Colonic mucosa (tissue), 4 donors: Measurements from ENCODE around the gene SYNJ2. TPM values are rescaled to one million over a fixed set of nuclear protein-coding genes. Genes with fewer than 3 reads are reported as not detected.

Experiments
- DNase-seq: peaks from one replicate; pipeline ENCODE4 v3.0.0-alpha.2; 2020
- H3K27ac ChIP-seq: fragments of 200-600 bp; one replicate; pipeline ENCODE4 v1.8.0; 2021
- H3K27me3 ChIP-seq: fragments of 200-600 bp; one replicate; pipeline ENCODE4 v1.8.0; 2021
- H3K36me3 ChIP-seq: fragments of 200-600 bp; one replicate; pipeline ENCODE4 v1.8.0; 2021
- H3K4me1 ChIP-seq: fragments of 200-600 bp; one replicate; pipeline ENCODE4 v1.8.0; 2021; ENCODE audit warnings: mild to moderate bottlenecking
- H3K4me3 ChIP-seq: fragments of 200-600 bp; one replicate; pipeline ENCODE4 v1.8.0; 2021
- H3K9ac ChIP-seq, 2 donors: one replicate each; pipeline ENCODE4 v1.7.0; 2013; ENCODE audit warnings: control low read depth in 2 of 2, low read depth in 2 of 2, low read length in 2 of 2
- H3K9me3 ChIP-seq: fragments of 200-600 bp; one replicate; pipeline ENCODE4 v1.8.0; 2021
- intact Hi-C: fragments of 100-400 bp; cut with DNase I; formaldehyde crosslinking; loops from one replicate; pipeline ENCODE4 v1.14.1; 2022
- total RNA-seq, 2 donors: library from RNA; stranded (reverse); fragmentation: NEBNext Ultra II Directional in 1 of 2; extraction: Animal tissue kit (Norgen Biotek cat#: 25700) in 1 of 2; gene quantifications; one replicate each; pipeline ENCODE4 v1.2.1, GENCODE V29; 2021
- TF ChIP-seq, protein P1 (sequence below): fragments of 200-600 bp; IDR thresholded peaks from one replicate; pipeline ENCODE4 v1.8.0; 2022; ENCODE audit warnings: antibody characterized with exemption, mild to moderate bottlenecking
- donor health status: healthy.
- donor health status: DM: no; HTN: no; CAD: no.
- donor health status: DM: no; HTN: no; CAD: no.

SYNJ2 gene
- total RNA-seq, 2 donors from 2014 or later: 46.0 to 53.5 TPM

- no peak for DNase-seq
- TF ChIP-seq, protein P1, sequence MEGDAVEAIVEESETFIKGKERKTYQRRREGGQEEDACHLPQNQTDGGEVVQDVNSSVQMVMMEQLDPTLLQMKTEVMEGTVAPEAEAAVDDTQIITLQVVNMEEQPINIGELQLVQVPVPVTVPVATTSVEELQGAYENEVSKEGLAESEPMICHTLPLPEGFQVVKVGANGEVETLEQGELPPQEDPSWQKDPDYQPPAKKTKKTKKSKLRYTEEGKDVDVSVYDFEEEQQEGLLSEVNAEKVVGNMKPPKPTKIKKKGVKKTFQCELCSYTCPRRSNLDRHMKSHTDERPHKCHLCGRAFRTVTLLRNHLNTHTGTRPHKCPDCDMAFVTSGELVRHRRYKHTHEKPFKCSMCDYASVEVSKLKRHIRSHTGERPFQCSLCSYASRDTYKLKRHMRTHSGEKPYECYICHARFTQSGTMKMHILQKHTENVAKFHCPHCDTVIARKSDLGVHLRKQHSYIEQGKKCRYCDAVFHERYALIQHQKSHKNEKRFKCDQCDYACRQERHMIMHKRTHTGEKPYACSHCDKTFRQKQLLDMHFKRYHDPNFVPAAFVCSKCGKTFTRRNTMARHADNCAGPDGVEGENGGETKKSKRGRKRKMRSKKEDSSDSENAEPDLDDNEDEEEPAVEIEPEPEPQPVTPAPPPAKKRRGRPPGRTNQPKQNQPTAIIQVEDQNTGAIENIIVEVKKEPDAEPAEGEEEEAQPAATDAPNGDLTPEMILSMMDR: no peak
- no peaks in the 10 kb centered on the region for H3K9me3 ChIP-seq
- peaks cover 5% of the 10 kb centered on the region for H3K36me3 ChIP-seq
- no peak overlapping the region for H3K27ac ChIP-seq
- intact Hi-C loops: no loop called here
- H3K4me1 ChIP-seq: no peaks in the 10 kb centered on the region
- no peaks in the 10 kb centered on the region for H3K27me3 ChIP-seq
- H3K9ac ChIP-seq: no peak overlapping the region
- no peak overlapping the region for H3K4me3 ChIP-seq
These were observed 111.1 kb downstream of the SYNJ2 start for GRCh38 chr6:158092806-158093205.

DNA sequence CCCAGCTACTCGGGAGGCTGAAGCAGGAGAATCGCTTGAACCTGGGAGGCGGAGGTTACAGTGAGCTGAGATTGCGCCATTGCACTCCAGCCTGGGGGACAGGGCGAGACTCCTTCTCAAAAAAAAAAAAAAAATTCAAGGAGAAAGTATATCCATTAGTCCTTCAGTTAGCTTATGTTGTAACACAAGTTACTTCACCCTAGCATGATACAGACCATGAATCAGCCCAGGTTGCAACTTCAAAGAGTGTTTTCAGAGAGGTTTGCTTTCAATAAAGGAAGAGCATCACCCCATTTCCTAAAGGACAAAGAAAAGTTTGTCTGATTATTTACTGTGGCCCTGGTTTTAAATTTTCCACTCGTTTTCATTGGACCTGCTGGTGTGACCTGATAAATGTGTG is 113.4 kb downstream of the SYNJ2 start:
- H3K4me1 ChIP-seq: no peaks in the 10 kb centered on the region
- no peak overlapping the region for H3K4me3 ChIP-seq
- DNase-seq: no peak
- intact Hi-C loops: no loop called here
- no peaks in the 10 kb centered on the region for H3K27me3 ChIP-seq
- H3K36me3 ChIP-seq: no peaks in the 10 kb centered on the region
- no peaks in the 10 kb centered on the region for H3K9me3 ChIP-seq
- no peak overlapping the region for H3K9ac ChIP-seq
- H3K27ac ChIP-seq: no peak overlapping the region
- TF ChIP-seq, protein P1: no peak

DNA sequence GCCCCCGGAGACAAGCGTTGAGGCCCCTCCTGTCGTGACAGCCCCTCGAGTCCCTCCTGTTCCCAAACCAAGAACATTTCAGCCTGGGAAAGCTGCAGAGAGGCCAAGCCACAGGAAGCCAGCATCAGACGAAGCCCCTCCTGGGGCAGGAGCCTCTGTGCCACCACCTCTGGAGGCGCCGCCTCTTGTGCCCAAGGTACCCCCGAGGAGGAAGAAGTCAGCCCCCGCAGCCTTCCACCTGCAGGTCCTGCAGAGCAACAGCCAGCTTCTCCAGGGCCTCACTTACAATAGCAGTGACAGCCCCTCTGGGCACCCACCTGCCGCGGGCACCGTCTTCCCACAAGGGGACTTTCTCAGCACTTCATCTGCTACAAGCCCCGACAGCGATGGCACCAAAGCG is 114.0 kb downstream of the SYNJ2 start:
- H3K27ac ChIP-seq: no peak overlapping the region
- no peak overlapping the region for H3K9ac ChIP-seq
- H3K27me3 ChIP-seq: no peaks in the 10 kb centered on the region
- no peaks in the 10 kb centered on the region for H3K9me3 ChIP-seq
- intact Hi-C loops: no loop called here
- no peaks in the 10 kb centered on the region for H3K4me1 ChIP-seq
- DNase-seq: no peak
- TF ChIP-seq, protein P1: no peak
- H3K4me3 ChIP-seq: no peak overlapping the region
- H3K36me3 ChIP-seq: no peaks in the 10 kb centered on the region

- H3K9me3 ChIP-seq: no peaks in the 10 kb centered on the region
- no peak overlapping the region for H3K9ac ChIP-seq
- no peak overlapping the region for H3K4me3 ChIP-seq
- TF ChIP-seq, protein P1: no peak
- intact Hi-C loops: no loop called here
- no peaks in the 10 kb centered on the region for H3K27me3 ChIP-seq
- H3K27ac ChIP-seq: no peak overlapping the region
- no peaks in the 10 kb centered on the region for H3K4me1 ChIP-seq
- no peaks in the 10 kb centered on the region for H3K36me3 ChIP-seq
- DNase-seq: no peak
These were observed 121.6 kb downstream of the SYNJ2 start for GRCh38 chr6:158103228-158103627.

DNA sequence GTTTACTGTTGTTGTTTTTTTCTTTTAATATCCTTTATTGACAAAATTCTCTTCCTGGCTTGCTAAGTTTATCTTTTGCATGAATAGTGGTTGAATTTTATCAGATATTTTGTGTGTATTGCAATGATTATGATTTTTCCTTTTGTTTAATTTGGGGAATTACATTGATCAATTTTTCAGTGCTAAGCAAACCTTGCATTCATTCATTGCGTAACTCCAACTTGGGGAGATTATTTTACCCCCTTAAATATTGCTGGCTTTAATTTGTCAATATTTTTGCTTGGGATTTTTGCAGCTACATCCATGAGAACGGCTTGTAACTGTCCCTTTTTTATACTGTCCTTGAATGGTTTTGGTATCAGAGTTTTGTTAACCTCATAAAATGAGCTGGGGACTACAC is 123.0 kb downstream of the SYNJ2 start:
- no peaks in the 10 kb centered on the region for H3K36me3 ChIP-seq
- TF ChIP-seq, protein P1: no peak
- no peaks in the 10 kb centered on the region for H3K9me3 ChIP-seq

GRCh38 chr6:158109748-158110147 is 128.1 kb downstream of the SYNJ2 start:
- no peaks in the 10 kb centered on the region for H3K36me3 ChIP-seq
- no peaks in the 10 kb centered on the region for H3K9me3 ChIP-seq
- no peak overlapping the region for H3K27ac ChIP-seq
- no peaks in the 10 kb centered on the region for H3K4me1 ChIP-seq
- no peak for DNase-seq
- H3K27me3 ChIP-seq: no peaks in the 10 kb centered on the region
- TF ChIP-seq, protein P1: no peak
- intact Hi-C loops: no loop called here
- H3K4me3 ChIP-seq: no peak overlapping the region
- H3K9ac ChIP-seq: no peak overlapping the region

More for the DNA sequence above, 123.0 kb downstream of the SYNJ2 start:
- DNase-seq: no peak
- Histone ChIP-seq H3K27ac (no peak overlapping the region), H3K9ac (no peak overlapping the region), H3K27me3 (no peaks in the 10 kb centered on the region), H3K4me3 (no peak overlapping the region), H3K4me1 (no peaks in the 10 kb centered on the region)
- intact Hi-C loops: no loop called here
